H1 (cell line): Measurements from ENCODE around the gene LHFPL6.

Experiments used
- CBX5 ChIP-seq: fragments of 300-800, 300-1000 bp; sonication (generic); IDR thresholded peaks from 2 replicates; pipeline ENCODE4 v1.7.1; 2016; ENCODE audit warnings: antibody characterized with exemption, low read length, low read depth
- EZH2 ChIP-seq: fragments of 200-600 bp; sonication (generic); IDR thresholded peaks from 2 replicates; pipeline ENCODE4 v1.7.1; 2012; ENCODE audit warnings: low read depth, mild to moderate bottlenecking, moderate library complexity, low read length, inconsistent platforms; ENCODE audit not compliant: severe bottlenecking
- POLR2A ChIP-seq, 2 experiments: IDR thresholded peaks; 1 replicate in 1 of 2; 2 replicates in 1 of 2; pipeline ENCODE4 v1.6.1; 2011; ENCODE audit warnings: low read depth in 2 of 2, low read length in 2 of 2, mild to moderate bottlenecking in 2 of 2; ENCODE audit errors: control extremely low read depth in 1 of 2
- POLR2AphosphoS5 ChIP-seq: IDR thresholded peaks from 2 replicates; pipeline ENCODE4 v1.6.1; 2011; ENCODE audit warnings: low read depth, low read length
- POU5F1 ChIP-seq: IDR thresholded peaks from 2 replicates; pipeline ENCODE4 v1.6.1; 2011; ENCODE audit warnings: low read depth, mild to moderate bottlenecking, low read length, moderate library complexity
- RAD21 ChIP-seq, 2 experiments: IDR thresholded peaks in 1 of 2; conservative IDR thresholded peaks in 1 of 2; 2 replicates each; pipeline ENCODE4 v1.6.1; 2011; ENCODE audit warnings: low read depth in 2 of 2, low read length in 2 of 2, improper control_type of control experiment in 1 of 2, inconsistent platforms in 1 of 2, mild to moderate bottlenecking in 1 of 2, moderate library complexity in 1 of 2
- RXRA ChIP-seq: IDR thresholded peaks from 2 replicates; pipeline ENCODE4 v1.6.1; 2011; ENCODE audit warnings: low read depth, mild to moderate bottlenecking, low read length, moderate library complexity; ENCODE audit not compliant: insufficient read depth
- SP1 ChIP-seq: IDR thresholded peaks from 2 replicates; pipeline ENCODE4 v1.6.1; 2011; ENCODE audit warnings: low read depth, low read length
- SP2 ChIP-seq: IDR thresholded peaks from 2 replicates; pipeline ENCODE4 v1.6.1; 2012; ENCODE audit warnings: mild to moderate bottlenecking, low read length, inconsistent platforms
- TCF12 ChIP-seq: IDR thresholded peaks from 2 replicates; pipeline ENCODE4 v1.6.1; 2011; ENCODE audit warnings: low read depth, mild to moderate bottlenecking, low read length
- TF ChIP-seq, protein P1 (sequence below), 3 experiments: IDR thresholded peaks; 1 replicate in 2 of 3; 2 replicates in 1 of 3; pipeline versions ENCODE4 v1.5.1 to v1.6.1; 2011; ENCODE audit warnings: low read length in 3 of 3, mild to moderate bottlenecking in 3 of 3, inconsistent platforms in 2 of 3, low read depth in 1 of 3, moderate library complexity in 1 of 3; ENCODE audit not compliant: insufficient read depth in 1 of 3; ENCODE audit errors: control extremely low read depth in 1 of 3
- TF ChIP-seq, protein P2 (sequence below): IDR thresholded peaks from 2 replicates; pipeline ENCODE4 v1.6.1; 2012; ENCODE audit warnings: low read length, inconsistent platforms
- TF ChIP-seq, protein P3 (sequence below): IDR thresholded peaks from 2 replicates; pipeline ENCODE4 v1.6.1; 2011; ENCODE audit warnings: low read depth, mild to moderate bottlenecking, low read length; ENCODE audit not compliant: insufficient read depth

DNA sequence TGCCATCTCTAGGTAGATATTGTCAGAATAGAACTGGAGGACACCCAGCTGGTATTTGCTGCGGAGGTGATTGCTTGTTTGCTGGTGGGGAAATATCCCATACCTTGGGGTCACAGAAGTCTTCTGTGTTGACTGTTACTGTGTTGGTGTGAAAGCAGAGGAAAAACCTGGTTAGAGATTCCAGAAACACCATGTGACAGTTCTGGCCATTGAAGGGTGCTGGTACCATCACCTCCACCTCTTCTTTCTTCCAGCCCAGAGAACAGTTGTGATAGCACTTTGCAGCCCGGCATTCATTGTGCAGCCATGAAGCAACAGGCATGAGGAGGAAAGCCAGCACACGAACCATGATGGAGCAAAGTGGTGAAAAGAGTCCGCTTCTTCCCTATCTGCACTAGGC is 4.9 kb upstream of the LHFPL6 start:
- TF ChIP-seq, protein P1, sequence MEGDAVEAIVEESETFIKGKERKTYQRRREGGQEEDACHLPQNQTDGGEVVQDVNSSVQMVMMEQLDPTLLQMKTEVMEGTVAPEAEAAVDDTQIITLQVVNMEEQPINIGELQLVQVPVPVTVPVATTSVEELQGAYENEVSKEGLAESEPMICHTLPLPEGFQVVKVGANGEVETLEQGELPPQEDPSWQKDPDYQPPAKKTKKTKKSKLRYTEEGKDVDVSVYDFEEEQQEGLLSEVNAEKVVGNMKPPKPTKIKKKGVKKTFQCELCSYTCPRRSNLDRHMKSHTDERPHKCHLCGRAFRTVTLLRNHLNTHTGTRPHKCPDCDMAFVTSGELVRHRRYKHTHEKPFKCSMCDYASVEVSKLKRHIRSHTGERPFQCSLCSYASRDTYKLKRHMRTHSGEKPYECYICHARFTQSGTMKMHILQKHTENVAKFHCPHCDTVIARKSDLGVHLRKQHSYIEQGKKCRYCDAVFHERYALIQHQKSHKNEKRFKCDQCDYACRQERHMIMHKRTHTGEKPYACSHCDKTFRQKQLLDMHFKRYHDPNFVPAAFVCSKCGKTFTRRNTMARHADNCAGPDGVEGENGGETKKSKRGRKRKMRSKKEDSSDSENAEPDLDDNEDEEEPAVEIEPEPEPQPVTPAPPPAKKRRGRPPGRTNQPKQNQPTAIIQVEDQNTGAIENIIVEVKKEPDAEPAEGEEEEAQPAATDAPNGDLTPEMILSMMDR (IDR thresholded peaks at IDR 0.05; ENCODE audit: control extremely low read depth in 1 of 3, insufficient read depth in 1 of 3, low read depth in 1 of 3, low read length in 3 of 3) = no peak
- TF ChIP-seq, protein P2, sequence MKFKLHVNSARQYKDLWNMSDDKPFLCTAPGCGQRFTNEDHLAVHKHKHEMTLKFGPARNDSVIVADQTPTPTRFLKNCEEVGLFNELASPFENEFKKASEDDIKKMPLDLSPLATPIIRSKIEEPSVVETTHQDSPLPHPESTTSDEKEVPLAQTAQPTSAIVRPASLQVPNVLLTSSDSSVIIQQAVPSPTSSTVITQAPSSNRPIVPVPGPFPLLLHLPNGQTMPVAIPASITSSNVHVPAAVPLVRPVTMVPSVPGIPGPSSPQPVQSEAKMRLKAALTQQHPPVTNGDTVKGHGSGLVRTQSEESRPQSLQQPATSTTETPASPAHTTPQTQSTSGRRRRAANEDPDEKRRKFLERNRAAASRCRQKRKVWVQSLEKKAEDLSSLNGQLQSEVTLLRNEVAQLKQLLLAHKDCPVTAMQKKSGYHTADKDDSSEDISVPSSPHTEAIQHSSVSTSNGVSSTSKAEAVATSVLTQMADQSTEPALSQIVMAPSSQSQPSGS = no peak
- TF ChIP-seq SP1 (no peak), EZH2 (no peak), POLR2AphosphoS5 (no peak), SP2 (no peak), CBX5 (no peak), POU5F1 (no peak), RAD21 (IDR thresholded peaks at IDR 0.05 in 1 of 2, conservative IDR thresholded peaks at IDR 0.05 in 1 of 2; ENCODE audit: low read depth in 2 of 2, low read length in 2 of 2) (no peak), TCF12 (no peak), RXRA (no peak), POLR2A (IDR thresholded peaks at IDR 0.05; ENCODE audit: control extremely low read depth in 1 of 2, low read depth in 2 of 2, low read length in 2 of 2) (no peak)
- TF ChIP-seq, protein P3, sequence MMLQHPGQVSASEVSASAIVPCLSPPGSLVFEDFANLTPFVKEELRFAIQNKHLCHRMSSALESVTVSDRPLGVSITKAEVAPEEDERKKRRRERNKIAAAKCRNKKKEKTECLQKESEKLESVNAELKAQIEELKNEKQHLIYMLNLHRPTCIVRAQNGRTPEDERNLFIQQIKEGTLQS = no peak
